NCI-H2029 (cell line): ENCODE results near the gene INA.
"Not testable (repeated sequence)": the region's sequence is repeated elsewhere in the genome, so short reads cannot be mapped to it uniquely, and the experiment has no call there.

Source experiments
- DNase-seq: peaks from one replicate; lab custom pipeline; 2025; lab: John Stamatoyannopoulos, UW

The INA gene

DNA sequence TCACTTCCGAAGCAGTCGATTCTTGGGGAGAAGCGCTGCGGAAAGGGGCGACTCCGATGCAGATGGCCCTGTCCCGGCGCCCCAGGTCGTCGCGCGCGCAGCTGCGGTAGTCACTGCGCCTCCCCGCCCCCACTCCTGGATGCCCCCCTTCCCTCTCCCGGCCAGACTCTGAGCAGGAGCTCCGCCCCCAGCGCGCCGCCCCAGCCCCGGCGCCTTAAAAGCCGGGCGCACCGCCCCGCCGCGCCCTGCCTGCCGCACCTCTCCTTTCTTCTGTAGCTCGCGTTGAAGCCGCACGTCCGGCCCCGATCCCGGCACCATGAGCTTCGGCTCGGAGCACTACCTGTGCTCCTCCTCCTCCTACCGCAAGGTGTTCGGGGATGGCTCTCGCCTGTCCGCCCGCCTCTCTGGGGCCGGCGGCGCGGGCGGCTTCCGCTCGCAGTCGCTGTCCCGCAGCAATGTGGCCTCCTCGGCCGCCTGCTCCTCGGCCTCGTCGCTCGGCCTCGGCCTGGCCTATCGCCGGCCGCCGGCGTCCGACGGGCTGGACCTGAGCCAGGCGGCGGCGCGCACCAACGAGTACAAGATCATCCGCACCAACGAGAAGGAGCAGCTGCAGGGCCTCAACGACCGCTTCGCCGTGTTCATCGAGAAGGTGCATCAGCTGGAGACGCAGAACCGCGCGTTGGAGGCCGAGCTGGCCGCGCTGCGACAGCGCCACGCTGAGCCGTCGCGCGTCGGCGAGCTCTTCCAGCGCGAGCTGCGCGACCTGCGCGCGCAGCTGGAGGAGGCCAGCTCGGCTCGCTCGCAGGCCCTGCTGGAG is at the start of gene INA:
INA (plus strand) TSS at position 243 of the 817 bp plus-strand sequence; CDS start at position 317, 74 bp downstream.
- peak; percentile 41 for DNase-seq

GRCh38 chr10:103227416-103227815 is 49.5 kb upstream of the INA start:
- no peak for DNase-seq

- DNase-seq: no peak
These were observed 45.8 kb upstream of the INA start for GRCh38 chr10:103231047-103231551.

DNA sequence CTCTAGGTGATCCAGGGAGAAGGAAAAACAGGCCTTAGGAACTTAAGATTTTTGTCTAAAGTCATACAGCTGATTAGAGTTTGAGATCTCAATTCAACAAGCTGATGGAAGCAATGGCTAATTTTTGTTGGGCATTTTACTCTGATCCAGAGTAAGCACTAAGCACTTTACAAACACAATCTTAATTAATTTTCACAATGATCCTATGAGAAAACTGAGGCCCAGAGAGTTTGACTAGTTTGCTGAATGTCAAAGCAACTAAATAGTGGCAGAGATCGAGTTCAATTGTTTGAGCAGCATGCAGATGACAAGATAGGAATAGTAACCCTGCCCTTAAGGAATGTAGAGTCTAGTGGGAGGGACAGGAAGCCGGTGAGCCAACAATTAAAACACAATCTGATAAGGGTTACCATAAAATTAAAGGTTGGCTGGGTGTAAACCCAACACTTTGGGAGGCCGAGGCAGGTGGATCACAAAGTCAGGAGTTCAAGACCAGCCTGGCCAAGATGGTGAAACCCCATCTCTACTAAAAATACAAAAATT is 44.7 kb upstream of the INA start:
- no peak for DNase-seq

- DNase-seq: no peak
These were observed 44.0 kb upstream of the INA start for GRCh38 chr10:103232772-103233488.

DNA sequence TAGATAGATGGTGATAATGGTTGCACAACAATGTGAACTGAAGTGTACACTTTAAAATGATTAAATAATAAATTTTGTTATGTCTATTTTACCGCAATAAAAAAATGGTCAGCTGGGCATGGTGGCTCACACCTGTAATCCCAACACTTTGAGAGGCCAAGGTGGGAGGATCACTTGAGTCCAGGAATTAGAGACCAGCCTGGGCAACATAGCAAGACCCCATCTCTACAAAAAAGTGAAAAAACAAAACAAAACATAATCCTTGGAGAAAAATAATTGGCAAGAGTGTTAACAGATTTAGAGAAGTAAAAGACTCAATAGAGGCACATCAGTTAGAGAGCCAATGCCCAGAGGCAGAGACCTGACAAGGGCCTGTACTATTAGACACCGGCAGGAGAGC is 41.2 kb upstream of the INA start:
- no peak for DNase-seq

DNA sequence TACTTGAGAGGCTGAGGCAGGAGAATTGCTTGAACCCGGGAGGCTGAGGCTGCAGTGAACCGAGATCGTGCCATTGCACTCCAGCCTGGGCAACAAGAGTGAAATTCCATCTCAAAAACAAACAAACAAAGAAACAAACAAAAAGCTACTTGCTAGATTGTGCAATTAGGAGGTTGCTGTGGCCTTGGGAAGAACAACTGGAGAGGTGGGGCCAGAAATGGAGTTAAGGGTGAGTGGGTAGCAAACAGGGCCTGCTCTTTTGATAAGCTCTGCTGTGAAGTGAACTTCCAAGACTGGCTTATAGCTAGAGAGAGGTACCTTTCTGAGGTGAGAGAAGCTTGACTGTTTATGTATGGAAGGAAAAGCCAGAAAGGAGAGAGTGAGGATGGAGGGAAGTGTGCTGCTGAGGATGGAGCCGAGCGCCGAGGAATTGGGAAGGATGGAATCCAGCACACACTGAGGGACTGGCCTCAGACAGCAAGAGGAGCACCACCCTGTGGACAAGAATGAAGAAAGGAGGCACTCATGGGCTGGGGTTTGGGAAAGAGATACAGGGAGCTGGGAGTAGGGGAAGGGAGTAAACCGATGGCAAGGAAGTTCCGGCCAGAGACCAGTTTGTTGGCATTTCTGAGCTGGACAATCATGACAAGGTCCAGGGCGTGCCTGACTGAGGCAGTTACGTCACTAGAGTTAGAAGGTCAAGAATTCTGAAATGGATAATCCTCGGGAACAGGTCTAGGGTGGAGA is 38.3 kb upstream of the INA start:
- no peak for DNase-seq

- peak; percentile 24 for DNase-seq
These were observed 35.5 kb upstream of the INA start for GRCh38 chr10:103241262-103242011.

DNA sequence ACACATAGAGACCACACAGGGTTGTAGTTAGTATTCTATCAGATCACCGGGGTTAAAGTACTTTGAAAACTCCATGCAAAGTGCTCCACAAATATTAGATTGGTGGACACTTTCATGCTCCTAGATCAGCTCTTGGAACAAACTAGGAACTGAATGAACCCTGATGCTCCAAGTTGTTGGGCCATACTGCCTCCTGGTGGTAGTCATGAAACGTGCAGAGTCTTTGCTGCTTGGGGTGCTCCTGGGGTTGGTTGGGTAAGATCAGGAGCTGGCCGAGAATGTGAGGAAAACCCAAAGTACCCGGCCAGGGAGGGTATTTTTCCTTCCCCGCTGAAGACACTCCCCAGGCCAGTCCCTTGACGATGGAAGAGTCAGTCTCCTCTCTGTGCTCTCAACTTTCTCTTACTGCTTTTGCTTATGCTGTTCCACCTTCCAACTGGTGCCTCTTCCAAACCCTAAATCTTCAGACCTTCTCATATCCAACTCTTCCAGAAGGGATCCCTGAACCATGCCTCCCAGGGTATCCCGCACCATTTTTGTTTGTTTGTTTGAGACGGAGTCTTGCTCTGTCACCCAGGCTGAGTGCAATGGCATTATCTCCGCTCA is 32.2 kb upstream of the INA start:
- DNase-seq: no peak

DNA sequence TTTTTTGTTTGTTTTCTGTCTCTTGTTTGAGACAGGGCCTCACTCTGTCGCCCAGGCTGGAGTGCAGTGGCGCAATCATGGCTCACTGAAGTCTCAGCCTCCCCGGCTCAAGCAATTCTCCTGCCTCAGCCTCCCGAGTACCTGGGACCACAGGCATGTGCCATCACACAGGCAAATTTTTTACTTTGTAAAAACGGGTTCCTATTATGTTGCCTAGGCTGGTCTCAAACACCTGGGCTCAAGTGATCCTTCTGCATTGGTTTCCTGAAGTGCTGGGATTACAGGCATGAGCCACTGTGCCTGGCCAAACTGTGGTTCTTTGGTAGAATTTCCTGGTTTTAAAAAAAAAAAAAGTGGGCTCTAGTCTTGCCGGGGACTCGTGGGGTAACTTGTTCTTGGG is 31.4 kb upstream of the INA start, which contains the start of gene RPEL1:
RPEL1 (plus strand) TSS at position 301 of the 400 bp plus-strand sequence. CDS start 110 bp downstream, outside the sequence.
- not testable (repeated sequence) for DNase-seq

DNA sequence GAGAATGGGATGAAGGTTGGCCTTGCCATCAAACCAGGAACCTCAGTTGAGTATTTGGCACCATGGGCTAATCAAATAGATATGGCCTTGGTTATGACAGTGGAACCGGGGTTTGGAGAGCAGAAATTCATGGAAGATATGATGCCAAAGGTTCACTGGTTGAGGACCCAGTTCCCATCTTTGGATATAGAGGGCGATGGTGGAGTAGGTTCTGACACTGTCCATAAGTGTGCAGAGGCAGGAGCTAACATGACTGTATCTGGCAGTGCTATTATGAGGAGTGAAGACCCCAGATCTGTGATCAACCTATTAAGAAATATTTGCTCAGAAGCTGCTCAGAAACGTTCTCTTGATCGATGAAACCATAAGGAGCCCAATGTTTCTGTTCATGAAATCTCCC is 30.6 kb upstream of the INA start:
- no peak for DNase-seq

DNA sequence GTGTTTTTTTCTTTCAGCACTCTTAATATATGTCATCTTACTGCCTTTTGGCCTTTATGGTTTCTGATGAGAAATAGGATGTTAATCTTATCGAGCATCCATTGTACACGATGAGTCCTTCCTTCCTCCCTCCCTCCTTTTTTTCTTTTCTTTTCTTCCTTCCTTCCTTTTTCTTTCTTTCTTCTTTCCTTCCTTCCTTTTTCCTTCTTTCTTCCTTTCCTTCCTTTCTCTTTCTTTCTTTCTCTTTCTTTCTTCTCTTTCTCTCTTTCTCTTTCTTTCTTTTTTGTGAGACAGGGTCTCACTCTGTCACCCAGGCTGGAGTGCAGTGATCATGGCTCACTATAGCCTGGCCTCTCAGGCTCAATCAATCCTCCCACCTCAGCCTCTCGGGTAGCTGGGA is 22.8 kb upstream of the INA start:
- DNase-seq: no peak

DNA sequence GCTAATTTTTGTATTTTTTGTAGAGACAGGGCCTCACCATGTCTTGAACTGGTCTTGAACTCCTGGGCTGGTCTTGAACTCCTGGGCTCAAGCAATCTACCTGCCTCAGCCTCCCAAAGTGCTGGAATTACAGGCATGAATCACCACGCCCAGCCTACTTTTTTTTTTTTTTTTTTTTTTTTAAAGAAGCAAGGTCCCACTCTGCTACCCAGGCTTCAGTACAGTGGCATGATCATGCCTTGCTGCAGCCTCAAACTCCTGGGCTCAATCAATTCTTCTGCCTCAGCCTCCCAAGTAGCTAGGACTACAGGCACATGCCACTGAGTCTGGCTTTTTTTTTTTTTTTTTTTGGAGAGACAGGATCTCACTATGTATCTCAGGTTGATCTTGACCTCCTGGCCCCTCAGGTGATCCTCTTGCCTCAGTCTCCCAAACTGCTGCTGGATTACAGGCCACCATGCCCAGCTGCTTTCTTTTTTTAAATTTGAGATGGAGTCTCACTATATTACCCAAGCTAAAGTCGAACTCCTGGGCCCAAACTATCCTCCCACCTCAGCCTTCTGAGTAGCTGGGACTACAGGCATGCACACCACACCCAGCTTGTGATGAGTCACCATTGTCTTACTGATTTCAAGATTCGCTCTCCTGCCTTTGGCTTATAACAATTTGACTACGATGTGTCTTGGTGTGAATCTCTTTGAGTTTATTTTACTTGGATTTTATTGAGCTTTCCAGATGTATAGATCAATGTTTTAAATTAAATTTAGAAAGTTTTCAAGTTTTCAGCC is 22.2 kb upstream of the INA start:
- no peak for DNase-seq

- DNase-seq: no peak
These were observed 20.3 kb upstream of the INA start for GRCh38 chr10:103256613-103257012.

- no peak for DNase-seq
These were observed 19.1 kb upstream of the INA start for GRCh38 chr10:103257812-103258211.

DNA sequence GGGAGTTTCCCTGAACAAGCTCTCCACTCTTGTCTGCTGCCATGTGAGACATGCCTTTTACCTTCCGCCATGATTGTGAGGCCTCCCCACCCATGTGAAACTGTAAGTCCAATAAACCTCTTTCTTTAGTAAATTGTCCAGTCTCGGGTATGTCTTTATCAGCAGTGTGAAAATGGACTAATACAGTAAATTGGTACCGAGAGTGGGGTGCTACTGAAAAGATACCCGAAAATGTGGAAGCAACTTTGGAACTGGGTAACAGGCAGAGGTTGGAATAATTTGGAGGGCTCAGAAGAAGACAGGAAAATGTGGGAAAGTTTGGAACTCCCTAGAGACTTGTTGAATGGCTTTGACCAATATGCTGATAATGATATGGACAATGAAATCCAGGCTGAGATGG is 18.0 kb upstream of the INA start:
- DNase-seq: not testable (repeated sequence)

DNA sequence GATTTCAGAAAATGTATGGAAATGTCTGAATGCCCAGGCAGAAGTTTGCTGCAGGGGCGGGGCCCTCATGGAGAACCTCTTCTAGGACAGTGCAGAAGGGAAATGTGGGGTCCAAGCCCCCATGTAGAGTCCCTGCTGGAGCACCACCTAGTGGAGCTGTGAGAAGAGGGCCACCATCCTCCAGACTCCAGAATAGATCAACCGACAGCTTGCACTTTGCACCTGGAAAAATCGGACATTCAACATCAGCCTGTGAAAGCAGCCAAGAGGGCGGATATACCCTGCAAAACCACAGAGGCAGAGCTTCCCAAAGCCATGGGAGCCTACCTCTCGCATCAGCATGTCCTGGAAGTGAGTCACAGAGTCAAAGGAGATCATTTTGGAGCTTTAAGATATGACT is 16.9 kb upstream of the INA start:
- DNase-seq: no peak

GRCh38 chr10:103262229-103262628 is 14.7 kb upstream of the INA start:
- no peak for DNase-seq

DNA sequence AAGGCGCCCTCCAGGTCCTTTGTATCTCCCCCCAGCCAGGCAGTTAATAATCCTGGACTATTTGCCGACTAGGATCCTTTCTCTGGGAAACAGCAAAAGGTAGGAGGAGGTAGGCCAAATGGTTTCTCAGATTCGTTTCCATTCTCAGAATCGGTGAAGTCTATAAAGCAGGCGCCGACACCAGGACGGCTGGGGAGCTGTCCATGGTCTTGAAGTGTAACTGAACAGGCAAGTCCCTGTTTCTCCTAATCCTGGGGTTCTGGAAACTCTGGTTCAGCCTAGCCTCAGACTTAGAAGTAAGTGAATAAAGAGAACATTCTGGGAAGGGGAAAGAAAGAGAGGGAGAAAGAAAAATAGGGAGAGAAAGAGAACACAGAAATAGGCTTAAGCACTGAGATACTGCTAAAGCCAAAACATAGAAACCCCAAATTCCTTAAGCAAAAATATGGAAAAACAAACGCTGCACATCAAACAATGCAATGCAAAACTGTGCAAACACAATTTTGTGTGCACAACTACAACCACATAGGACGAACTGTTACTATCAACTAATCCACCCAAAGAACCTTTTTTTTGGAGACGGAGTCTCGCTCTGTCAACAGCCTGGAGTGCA is 11.1 kb upstream of the INA start:
- no peak for DNase-seq

DNA sequence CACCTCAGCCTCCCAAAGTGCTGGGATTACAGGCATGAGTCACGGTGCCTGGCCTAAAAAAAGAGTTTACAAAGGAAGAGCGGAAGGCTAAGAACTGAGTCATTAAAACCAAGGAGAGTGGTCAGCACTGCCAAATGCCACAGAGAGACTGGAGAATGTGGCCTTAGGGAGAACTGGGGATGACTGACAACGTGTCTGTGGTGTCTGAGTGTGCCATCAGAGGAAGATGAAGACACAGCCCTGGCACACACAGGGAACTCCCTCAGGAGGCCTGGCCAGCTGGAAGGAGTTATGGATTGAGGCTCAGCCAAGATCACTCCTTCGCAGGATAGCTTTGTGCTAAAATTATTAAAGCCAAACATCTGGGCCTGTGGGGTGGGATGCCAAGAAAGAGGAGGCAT is 3.9 kb upstream of the INA start:
- no peak for DNase-seq
